ENCODE data around the gene FYCO1. TPM values are rescaled to one million over a fixed set of nuclear protein-coding genes. Genes with fewer than 3 reads are reported as not detected.

FYCO1 gene
- total RNA-seq, 2 experiments from 2014 or later = 12.1 to 14.5 TPM

DNA sequence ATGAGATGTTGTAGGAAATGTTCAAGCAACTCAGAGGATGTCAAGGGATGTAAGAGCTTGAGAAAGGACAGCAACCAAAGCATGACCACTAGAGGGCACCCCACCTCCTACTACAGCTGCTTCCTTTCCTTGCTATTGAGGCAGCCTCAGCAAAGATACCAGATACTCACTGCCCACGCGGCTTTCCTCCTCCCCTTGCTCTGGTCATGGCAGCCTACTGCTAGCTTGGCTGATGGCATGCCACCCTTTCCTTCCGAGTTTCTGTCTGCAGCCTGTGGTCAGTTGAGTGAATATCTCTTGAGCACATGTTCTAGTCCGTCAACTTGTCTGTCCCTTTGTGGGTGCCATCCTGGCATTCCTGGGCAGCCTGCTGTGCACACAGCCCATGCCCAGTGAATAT is 56.8 kb downstream of the FYCO1 start:
- ChIA-PET POLR2A (interaction anchor here (0.6 kb wide), 2 partner anchors 55 to 137 kb away, joined by 4 read pairs; no protein-coding TSS in a partner anchor), CTCF (interaction anchor here (0.6 to 8.9 kb wide), 23 partner anchors 9 to 439 kb away, joined by 3 to 131 read pairs (median 4); partner anchors contain the start of gene FYCO1)

DNA sequence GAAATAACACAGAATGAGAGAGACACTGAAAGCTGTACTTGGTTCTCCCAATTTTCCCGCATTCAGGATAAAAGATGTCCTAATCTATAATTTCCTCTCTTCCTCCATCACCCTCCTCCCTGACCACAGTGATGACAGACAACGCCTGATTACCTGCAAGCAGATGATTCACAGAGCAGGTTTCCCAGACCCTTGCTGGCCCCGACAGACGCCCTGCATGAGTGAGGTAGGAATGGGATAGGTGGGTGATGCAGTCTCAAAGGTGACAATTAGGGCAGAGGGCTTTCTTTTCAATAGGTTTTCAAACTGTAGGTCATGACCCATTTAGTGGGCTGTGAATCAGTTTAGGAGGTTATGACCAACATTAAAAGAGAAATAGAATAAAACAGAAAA is 57.6 kb downstream of the FYCO1 start:
- ChIA-PET CTCF (interaction anchor here (0.6 to 8.9 kb wide), 17 partner anchors 9 to 440 kb away, joined by 3 to 131 read pairs (median 5); partner anchors contain the start of gene FYCO1), POLR2A (no interaction called here)

- POLR2A ChIA-PET = no interaction called here
- CTCF ChIA-PET = interaction anchor here (0.5 to 8.9 kb wide), 8 partner anchors 9 to 151 kb away, joined by 3 to 131 read pairs (median 5); no protein-coding TSS in a partner anchor
Measured at GRCh38 chr3:45937206-45938042, 58.2 kb downstream of the FYCO1 start.

DNA sequence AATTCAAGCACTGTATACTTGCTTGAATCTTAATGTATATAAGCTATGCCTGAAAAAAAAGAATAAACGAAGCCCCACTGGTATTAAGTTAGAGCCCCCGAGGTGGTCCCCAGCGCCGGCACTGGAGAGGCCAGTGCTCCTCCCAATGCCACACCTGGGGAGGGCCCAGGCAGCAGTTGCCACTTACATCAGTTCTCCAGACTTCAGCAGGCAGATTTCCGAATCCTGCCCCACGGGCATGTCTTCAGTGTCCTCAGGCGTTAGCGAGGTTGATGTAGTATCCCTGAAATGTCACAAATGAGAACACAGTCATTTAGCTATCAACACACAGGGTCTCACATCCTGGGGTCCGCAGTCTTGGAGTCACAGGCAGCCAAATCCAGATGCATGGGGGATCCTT is 59.4 kb downstream of the FYCO1 start:
- ChIA-PET CTCF (interaction anchor here (1.5 to 8.9 kb wide), 2 partner anchors 7 to 143 kb away, joined by 5 to 131 read pairs; no protein-coding TSS in a partner anchor), POLR2A (no interaction called here)

DNA sequence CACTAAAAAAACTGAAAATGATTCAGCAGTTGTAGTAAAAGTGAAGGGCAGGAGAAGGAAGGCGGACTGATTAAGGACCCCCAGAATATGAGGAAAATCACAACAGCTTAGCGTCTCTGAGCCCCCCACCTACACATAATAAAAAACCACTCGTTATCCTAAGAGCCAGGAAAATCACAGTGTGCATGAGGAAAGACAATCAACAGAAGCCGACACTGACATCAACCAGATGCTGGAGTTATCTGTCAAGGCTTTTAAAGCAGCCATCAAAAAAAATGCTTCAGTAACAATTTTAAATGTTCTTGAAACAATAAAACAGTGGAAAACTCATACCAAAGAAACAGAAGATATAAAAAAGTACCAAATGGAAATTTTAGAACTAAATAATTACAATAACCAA is 62.0 kb downstream of the FYCO1 start:
- ChIA-PET POLR2A (no interaction called here), CTCF (interaction anchor here (8.9 kb wide), 1 partner anchor 146 kb away, joined by 131 read pairs; no protein-coding TSS in a partner anchor)

GRCh38 chr3:45932112-45932511 is 63.5 kb downstream of the FYCO1 start:
- ChIA-PET POLR2A (no interaction called here), CTCF (interaction anchor here (1.0 to 5.1 kb wide), 5 partner anchors 11 to 170 kb away, joined by 3 to 51 read pairs (median 8); partner anchors contain the start of gene CXCR6)

DNA sequence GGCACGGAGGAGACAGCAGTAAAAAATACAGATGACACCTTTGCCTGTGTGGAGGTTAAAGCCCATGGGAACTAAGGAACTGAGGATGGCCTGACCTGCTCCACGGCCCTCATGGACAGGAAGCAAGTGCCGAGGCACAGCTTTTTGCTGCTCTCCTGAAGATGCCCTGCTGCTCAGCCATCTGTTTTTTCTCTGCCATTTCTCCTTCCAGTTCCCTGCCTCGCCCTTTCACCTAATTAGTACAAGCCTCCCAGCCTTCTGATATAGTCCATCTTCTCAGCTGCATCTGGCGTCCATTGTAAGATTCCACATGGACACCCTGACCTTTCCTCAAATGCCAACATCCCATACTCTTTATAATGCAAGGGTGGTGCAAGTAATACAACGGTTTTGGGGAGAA is 64.1 kb downstream of the FYCO1 start:
- ChIA-PET POLR2A (no interaction called here), CTCF (interaction anchor here (1.7 to 5.1 kb wide), 3 partner anchors 13 to 170 kb away, joined by 8 to 51 read pairs (median 15); partner anchors contain the start of gene CXCR6)

- CTCF ChIA-PET = interaction anchor here (0.6 to 5.1 kb wide), 19 partner anchors 8 to 235 kb away, joined by 3 to 51 read pairs (median 4); partner anchors contain the start of genes CXCR6 and LZTFL1
Measured at GRCh38 chr3:45929042-45929679, 66.5 kb downstream of the FYCO1 start.

GRCh38 chr3:45927881-45928280 is 67.7 kb downstream of the FYCO1 start:
- ChIA-PET CTCF (interaction anchor here (1.0 to 5.1 kb wide), 5 partner anchors 9 to 166 kb away, joined by 5 to 51 read pairs (median 13); partner anchors contain the start of gene CXCR6), POLR2A (no interaction called here)

More at GRCh38 chr3:45929042-45929679, 66.5 kb downstream of the FYCO1 start:
- POLR2A ChIA-PET = no interaction called here

- ChIA-PET CTCF (interaction anchor here (1.1 to 1.3 kb wide), 2 partner anchors 15 to 93 kb away, joined by 3 read pairs; no protein-coding TSS in a partner anchor), POLR2A (no interaction called here)
Measured at GRCh38 chr3:45923755-45924154, 71.9 kb downstream of the FYCO1 start.

DNA sequence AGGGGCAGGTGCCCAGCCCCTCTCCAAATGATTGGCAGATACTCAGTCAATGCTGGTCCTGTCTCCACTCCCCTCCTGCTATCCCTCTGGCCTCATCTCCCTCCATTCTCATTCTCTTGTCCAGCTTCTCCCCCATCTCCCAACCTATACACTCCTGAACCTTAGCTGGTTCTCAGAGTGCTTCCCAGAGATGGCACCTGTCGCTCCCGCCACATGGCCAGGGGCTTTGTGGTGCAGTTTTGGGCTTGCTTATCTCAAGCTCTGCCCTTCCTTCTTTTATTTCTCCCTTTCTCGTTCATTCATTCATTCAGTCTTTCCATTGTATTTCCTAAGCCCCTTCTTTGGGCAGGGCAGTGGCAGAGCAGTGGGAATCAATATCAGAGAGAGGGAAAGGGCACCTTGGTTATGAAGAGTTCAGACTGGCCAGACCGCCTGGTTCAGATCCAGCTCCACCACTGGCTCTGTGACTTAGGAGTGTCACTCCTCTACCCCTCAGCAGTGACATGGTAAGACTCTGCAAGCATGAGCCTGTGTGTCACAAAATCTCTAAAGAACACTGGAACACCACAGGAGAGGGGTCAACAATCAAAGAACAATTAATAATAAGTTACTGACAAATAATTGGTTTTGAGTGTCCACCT is 72.6 kb downstream of the FYCO1 start:
- POLR2A ChIA-PET = no interaction called here

GRCh38 chr3:45922039-45922326 is 73.6 kb downstream of the FYCO1 start:
- POLR2A ChIA-PET = no interaction called here

More for the DNA sequence above, 72.6 kb downstream of the FYCO1 start:
- CTCF ChIA-PET = interaction anchor here (0.7 to 1.3 kb wide), 3 partner anchors 16 to 92 kb away, joined by 3 read pairs; no protein-coding TSS in a partner anchor

DNA sequence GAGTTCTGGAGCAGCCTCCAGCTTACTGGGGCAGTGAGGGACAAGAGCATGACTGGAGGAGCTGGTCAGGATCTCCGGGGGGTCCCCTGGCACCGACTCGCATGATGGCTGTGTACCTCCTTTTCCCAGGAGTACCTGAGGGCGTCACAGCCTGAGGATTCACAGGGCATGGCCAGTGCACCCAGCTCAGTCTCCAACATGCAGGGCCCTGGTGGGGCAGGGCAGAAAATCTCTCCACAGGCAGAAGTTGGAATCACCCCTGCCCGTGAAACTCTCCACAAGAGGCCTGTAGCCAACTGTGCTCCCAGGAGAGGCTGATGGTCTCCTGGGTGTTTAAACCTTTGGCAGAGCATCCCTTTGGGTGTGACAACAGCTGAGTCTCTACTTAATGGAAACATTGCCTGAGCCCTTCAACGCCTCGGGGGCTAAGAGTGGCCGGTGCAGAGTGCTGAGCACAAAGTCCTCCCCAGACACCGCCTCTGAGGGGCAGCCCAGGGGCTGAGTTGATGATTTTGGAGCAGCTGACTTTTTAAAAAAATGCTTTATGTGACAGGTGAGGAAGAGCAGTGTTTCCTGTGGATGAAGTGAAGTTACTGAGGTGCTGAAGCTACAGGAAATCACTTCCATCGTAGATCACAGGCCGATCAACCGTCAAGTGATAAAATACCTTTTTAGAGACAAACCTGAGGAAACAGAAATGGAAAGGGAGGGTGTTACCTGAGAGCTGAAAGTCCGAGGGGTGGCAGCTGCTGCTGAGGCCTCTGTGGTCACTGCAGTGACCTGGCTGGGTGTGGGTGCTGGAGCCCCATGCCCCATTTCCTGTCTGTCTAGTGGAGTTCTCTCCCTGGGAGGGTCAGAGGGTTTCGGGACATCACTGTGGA is 74.2 kb downstream of the FYCO1 start:
- CTCF ChIA-PET = interaction anchor here (0.9 to 3.0 kb wide), 7 partner anchors 11 to 160 kb away, joined by 3 to 11 read pairs (median 4); partner anchors contain the start of gene SLC6A20
- POLR2A ChIA-PET = no interaction called here

More at GRCh38 chr3:45922039-45922326, 73.6 kb downstream of the FYCO1 start:
- CTCF ChIA-PET = interaction anchor here (0.9 to 3.0 kb wide), 3 partner anchors 16 to 161 kb away, joined by 4 to 11 read pairs (median 4); no protein-coding TSS in a partner anchor

DNA sequence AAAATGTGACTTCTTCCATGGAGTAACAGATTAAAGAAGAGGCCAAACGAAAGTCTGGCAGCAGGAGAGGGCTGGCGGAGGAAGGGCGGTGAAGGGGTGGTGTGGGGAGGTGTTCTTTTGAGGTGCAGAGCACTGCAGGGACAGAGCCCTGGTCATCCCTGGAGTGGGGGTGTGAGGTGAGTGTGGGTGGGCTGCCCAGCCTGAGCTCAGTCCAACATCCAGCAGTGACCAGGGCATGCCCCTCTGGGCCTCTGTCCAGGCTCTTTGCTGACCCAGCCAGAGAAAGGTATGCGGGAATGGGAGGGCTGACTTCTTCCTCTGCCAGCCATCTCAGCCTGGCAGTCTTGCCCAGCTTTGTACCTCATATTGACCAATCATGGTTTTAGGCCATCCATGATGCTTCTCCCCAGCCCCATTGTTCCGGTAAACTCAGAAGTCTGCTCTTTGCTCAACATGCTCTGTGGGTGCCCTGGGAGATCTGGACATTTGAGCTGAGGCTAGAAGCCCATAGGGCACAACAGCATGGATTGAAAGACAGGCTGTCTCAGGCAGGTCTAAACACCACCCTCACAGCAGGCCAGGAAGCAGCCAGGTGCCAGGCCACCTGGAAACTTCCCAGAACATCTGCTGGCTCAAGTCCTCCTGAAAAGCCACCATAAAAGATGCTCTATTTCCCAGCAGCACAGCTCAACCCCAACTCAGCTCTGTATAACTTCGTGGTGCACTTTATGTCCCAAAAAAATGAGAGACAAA is 78.3 kb downstream of the FYCO1 start:
- ChIA-PET CTCF (no interaction called here), POLR2A (no interaction called here)

- CTCF ChIA-PET = interaction anchor here (0.8 to 1.3 kb wide), 3 partner anchors 13 to 83 kb away, joined by 3 to 6 read pairs (median 6); no protein-coding TSS in a partner anchor
- POLR2A ChIA-PET = interaction anchor here (0.5 to 1.3 kb wide), 2 partner anchors 34 to 145 kb away, joined by 3 to 6 read pairs; no protein-coding TSS in a partner anchor
Measured at GRCh38 chr3:45915518-45916231, 79.9 kb downstream of the FYCO1 start.

DNA sequence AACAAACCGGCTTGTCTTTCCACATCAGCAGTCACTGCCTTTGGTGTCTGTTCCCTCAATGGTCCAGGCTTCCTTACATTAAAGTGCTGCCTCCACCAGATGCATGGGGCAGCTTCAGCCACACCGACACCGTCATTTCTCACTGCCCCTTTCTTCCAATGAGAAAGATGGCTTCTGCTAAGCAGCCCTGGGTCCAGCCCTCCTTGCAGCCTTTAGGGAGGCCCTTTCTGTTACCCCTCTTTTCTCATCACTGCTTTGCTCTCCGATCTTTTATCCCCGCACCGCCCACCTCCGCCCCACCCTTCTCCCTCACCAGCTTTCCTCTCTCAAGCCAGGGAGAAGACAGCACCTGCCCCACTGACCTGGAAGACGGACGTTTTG is 80.6 kb downstream of the FYCO1 start:
- POLR2A ChIA-PET = interaction anchor here (0.5 to 1.3 kb wide), 2 partner anchors 33 to 145 kb away, joined by 3 to 6 read pairs; no protein-coding TSS in a partner anchor
- CTCF ChIA-PET = interaction anchor here (0.8 to 1.3 kb wide), 3 partner anchors 14 to 82 kb away, joined by 3 to 6 read pairs (median 6); no protein-coding TSS in a partner anchor
